Measurements from ENCODE around the gene MAPK8IP3. TPM values are rescaled to one million over a fixed set of nuclear protein-coding genes. Genes with fewer than 3 reads are reported as not detected.
A peak's percentile ranks its signal among the peaks of the same experiment; 100 is the strongest.

Gene MAPK8IP3
- total RNA-seq, 4 donors from 2014 or later, result 56.0 to 206 (median 82.1) TPM

GRCh38 chr16:1708083-1708767 lies 2.2 kb downstream of the MAPK8IP3 start:
- Histone ChIP-seq H3K27me3 (no peaks in the 10 kb centered on the region), H3K36me3 (peaks cover 5% of the 10 kb centered on the region), H3K4me1 (peaks cover 46% of the 10 kb centered on the region), H3K27ac (no peak overlapping the region), H3K9me3 (no peaks in the 10 kb centered on the region), H3K4me3 (peak overlapping the region; percentile 11)
- 81% methylated on average over 13 of the region's 18 CpGs for WGBS
- no peak for TF ChIP-seq CTCF (IDR thresholded peaks at IDR 0.05)
- no peak for TF ChIP-seq EP300 (IDR thresholded peaks at IDR 0.05)
- TF ChIP-seq POLR2AphosphoS5 (IDR thresholded peaks at IDR 0.05), result no peak
- TF ChIP-seq POLR2A (IDR thresholded peaks at IDR 0.05), result no peak
- DNase-seq (ENCODE audit: low spot score in 2 of 2), result no peak

- no peak for DNase-seq (ENCODE audit: low spot score in 2 of 2)
- 75% methylated on average over 10 of the region's 13 CpGs for whole genome bisulfite sequencing
- Histone ChIP-seq H3K27ac (no peak overlapping the region), H3K9me3 (no peaks in the 10 kb centered on the region), H3K4me1 (peaks cover 46% of the 10 kb centered on the region), H3K4me3 (no peak overlapping the region), H3K27me3 (no peaks in the 10 kb centered on the region), H3K36me3 (peaks cover 5% of the 10 kb centered on the region)
- no peak for TF ChIP-seq EP300 (IDR thresholded peaks at IDR 0.05)
- no peak for TF ChIP-seq CTCF (IDR thresholded peaks at IDR 0.05)
- no peak for TF ChIP-seq POLR2A (IDR thresholded peaks at IDR 0.05)
- no peak for TF ChIP-seq POLR2AphosphoS5 (IDR thresholded peaks at IDR 0.05)
These were observed 2.8 kb downstream of the MAPK8IP3 start for GRCh38 chr16:1708768-1709180.

GRCh38 chr16:1709356-1709755 lies 3.4 kb downstream of the MAPK8IP3 start:
- TF ChIP-seq POLR2A (IDR thresholded peaks at IDR 0.05), result no peak
- no peak for TF ChIP-seq POLR2AphosphoS5 (IDR thresholded peaks at IDR 0.05)
- no peak for TF ChIP-seq EP300 (IDR thresholded peaks at IDR 0.05)
- TF ChIP-seq CTCF (IDR thresholded peaks at IDR 0.05), result no peak
- no peak for DNase-seq (ENCODE audit: low spot score in 2 of 2)
- no peak overlapping the region for H3K4me3 ChIP-seq
- peaks cover 46% of the 10 kb centered on the region for H3K4me1 ChIP-seq
- peaks cover 5% of the 10 kb centered on the region for H3K36me3 ChIP-seq
- no peaks in the 10 kb centered on the region for H3K27me3 ChIP-seq
- WGBS, result 83% methylated on average over 7 of the region's 15 CpGs
- H3K9me3 ChIP-seq, result no peaks in the 10 kb centered on the region
- no peak overlapping the region for H3K27ac ChIP-seq

- WGBS, result 92% methylated on average over 17 of the region's 17 CpGs
- no peak for TF ChIP-seq POLR2AphosphoS5 (IDR thresholded peaks at IDR 0.05)
- no peak for TF ChIP-seq POLR2A (IDR thresholded peaks at IDR 0.05)
- TF ChIP-seq EP300 (IDR thresholded peaks at IDR 0.05), result no peak
- no peak for TF ChIP-seq CTCF (IDR thresholded peaks at IDR 0.05)
- peaks cover 5% of the 10 kb centered on the region for H3K36me3 ChIP-seq
- H3K9me3 ChIP-seq, result no peaks in the 10 kb centered on the region
- peaks cover 37% of the 10 kb centered on the region for H3K4me1 ChIP-seq
- H3K27ac ChIP-seq, result no peak overlapping the region
- no peak overlapping the region for H3K4me3 ChIP-seq
- no peaks in the 10 kb centered on the region for H3K27me3 ChIP-seq
- DNase-seq (ENCODE audit: low spot score in 2 of 2), result no peak
These were observed 5.0 kb downstream of the MAPK8IP3 start for GRCh38 chr16:1710811-1711507.

- peaks cover 5% of the 10 kb centered on the region for H3K36me3 ChIP-seq
- H3K4me1 ChIP-seq, result peaks cover 24% of the 10 kb centered on the region
- no peak for DNase-seq (ENCODE audit: low spot score in 2 of 2)
- TF ChIP-seq EP300 (IDR thresholded peaks at IDR 0.05) (no peak), CTCF (IDR thresholded peaks at IDR 0.05) (no peak), POLR2A (IDR thresholded peaks at IDR 0.05) (no peak), POLR2AphosphoS5 (IDR thresholded peaks at IDR 0.05) (no peak)
- H3K4me3 ChIP-seq, result no peak overlapping the region
- no peaks in the 10 kb centered on the region for H3K9me3 ChIP-seq
- no peak overlapping the region for H3K27ac ChIP-seq
- no peaks in the 10 kb centered on the region for H3K27me3 ChIP-seq
- 79% methylated on average over 10 of the region's 14 CpGs for WGBS
These were observed 6.8 kb downstream of the MAPK8IP3 start for GRCh38 chr16:1712791-1713261.

All from suprapubic skin (tissue), 4 donors.